ENCODE measurements around the gene PTH2.

GRCh38 chr19:49421878-49422202 lies 1.4 kb downstream of the PTH2 start:
- TF ChIP-seq, protein P1, sequence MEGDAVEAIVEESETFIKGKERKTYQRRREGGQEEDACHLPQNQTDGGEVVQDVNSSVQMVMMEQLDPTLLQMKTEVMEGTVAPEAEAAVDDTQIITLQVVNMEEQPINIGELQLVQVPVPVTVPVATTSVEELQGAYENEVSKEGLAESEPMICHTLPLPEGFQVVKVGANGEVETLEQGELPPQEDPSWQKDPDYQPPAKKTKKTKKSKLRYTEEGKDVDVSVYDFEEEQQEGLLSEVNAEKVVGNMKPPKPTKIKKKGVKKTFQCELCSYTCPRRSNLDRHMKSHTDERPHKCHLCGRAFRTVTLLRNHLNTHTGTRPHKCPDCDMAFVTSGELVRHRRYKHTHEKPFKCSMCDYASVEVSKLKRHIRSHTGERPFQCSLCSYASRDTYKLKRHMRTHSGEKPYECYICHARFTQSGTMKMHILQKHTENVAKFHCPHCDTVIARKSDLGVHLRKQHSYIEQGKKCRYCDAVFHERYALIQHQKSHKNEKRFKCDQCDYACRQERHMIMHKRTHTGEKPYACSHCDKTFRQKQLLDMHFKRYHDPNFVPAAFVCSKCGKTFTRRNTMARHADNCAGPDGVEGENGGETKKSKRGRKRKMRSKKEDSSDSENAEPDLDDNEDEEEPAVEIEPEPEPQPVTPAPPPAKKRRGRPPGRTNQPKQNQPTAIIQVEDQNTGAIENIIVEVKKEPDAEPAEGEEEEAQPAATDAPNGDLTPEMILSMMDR (IDR thresholded peaks at IDR 0.05), result no peak
- no peak for TF ChIP-seq POLR2A (IDR thresholded peaks at IDR 0.05)

Measured in body of pancreas (tissue), 4 donors.